SK-N-MC (cell line): ENCODE measurements around the gene ATG2A.

ENCODE experiments used
- EZH2 ChIP-seq: fragments of 200-600 bp; sonication (generic); IDR thresholded peaks from one replicate; pipeline ENCODE4 v1.6.1; 2017; ENCODE audit warnings: antibody characterized with exemption
- POLR2AphosphoS5 ChIP-seq: IDR thresholded peaks from 2 replicates; pipeline ENCODE4 v1.6.1; 2012; ENCODE audit warnings: mild to moderate bottlenecking, low read depth, low read length, borderline replicate concordance

DNA sequence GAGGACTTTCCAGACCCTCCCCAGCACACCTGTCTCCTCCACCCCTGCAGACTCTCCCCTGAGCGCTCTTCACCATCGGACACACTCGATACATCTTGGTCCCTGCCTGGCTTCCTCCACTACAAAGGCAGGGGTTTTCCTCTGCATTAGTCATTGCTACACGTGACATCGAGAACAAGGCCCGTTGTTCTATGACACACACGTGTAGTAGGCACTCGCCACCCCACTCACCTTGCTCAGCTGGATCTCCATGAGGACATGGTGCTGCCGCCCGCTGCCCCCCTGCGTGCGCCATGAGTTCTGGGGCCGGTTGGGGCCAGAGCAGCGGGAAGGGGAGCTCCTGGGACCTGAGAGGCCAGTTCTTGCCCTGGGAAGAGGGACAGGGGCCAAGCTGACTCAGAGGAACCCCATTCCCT is 16.7 kb downstream of the ATG2A start:
- TF ChIP-seq EZH2: no peak
- TF ChIP-seq POLR2AphosphoS5: no peak
